Astrocyte (in vitro differentiated cells and primary cell): ENCODE measurements around the gene ADAMTS13. TPM values are rescaled to one million over a fixed set of nuclear protein-coding genes. Genes with fewer than 3 reads are reported as not detected.
A peak's percentile ranks its signal among the peaks of the same experiment; 100 is the strongest.

Source experiments
- DNase-seq: peaks from one replicate; pipeline ENCODE4 v3.0.0-alpha.2; 2010; ENCODE audit warnings: low read depth
- FAIRE-seq: peaks from 2 replicates; lab custom pipeline; 2011; peaks lifted over from hg19 to GRCh38; lab: Jason Lieb, UNC
- H2AFZ ChIP-seq: 2 replicates; pipeline ENCODE4 v1.6.0; 2012; ENCODE audit warnings: low read depth, low read length, inconsistent platforms
- H3K27ac ChIP-seq: 2 replicates; pipeline ENCODE4 v1.5.1; 2011; ENCODE audit warnings: low read depth, low read length, inconsistent platforms
- H3K27me3 ChIP-seq: 2 replicates; pipeline ENCODE4 v1.6.0; 2011; ENCODE audit warnings: low read length, inconsistent platforms; ENCODE audit not compliant: insufficient read depth
- H3K36me3 ChIP-seq: 2 replicates; pipeline ENCODE4 v1.5.1; 2011; ENCODE audit warnings: low read length, inconsistent platforms; ENCODE audit not compliant: insufficient read depth
- H3K4me1 ChIP-seq: 2 replicates; pipeline ENCODE4 v1.5.1; 2011; ENCODE audit warnings: low read length, inconsistent platforms; ENCODE audit not compliant: insufficient read depth
- H3K4me2 ChIP-seq: 2 replicates; pipeline ENCODE4 v1.6.0; 2012; ENCODE audit warnings: low read length, inconsistent platforms
- H3K4me3 ChIP-seq: 2 replicates; pipeline ENCODE4 v1.5.1; 2011; ENCODE audit warnings: low read depth, mild to moderate bottlenecking, low read length, inconsistent platforms; ENCODE audit not compliant: insufficient read depth
- H3K79me2 ChIP-seq: 2 replicates; pipeline ENCODE4 v1.6.0; 2012; ENCODE audit warnings: mild to moderate bottlenecking, low read length, inconsistent platforms; ENCODE audit not compliant: insufficient read depth
- H3K9ac ChIP-seq: 2 replicates; pipeline ENCODE4 v1.6.0; 2012; ENCODE audit warnings: mild to moderate bottlenecking, low read length, inconsistent platforms
- H3K9me3 ChIP-seq: 2 replicates; pipeline ENCODE4 v1.5.1; 2012; ENCODE audit warnings: low read depth, mild to moderate bottlenecking, low read length, inconsistent platforms; ENCODE audit not compliant: insufficient read depth
- H4K20me1 ChIP-seq: 2 replicates; pipeline ENCODE4 v1.6.0; 2012; ENCODE audit warnings: low read length, inconsistent platforms; ENCODE audit not compliant: insufficient read depth
- H3K27ac Mint-ChIP-seq: one replicate; pipeline ENCODE4 v1.8.0; 2021; ENCODE audit warnings: mild to moderate bottlenecking, mixed read lengths; ENCODE audit not compliant: unreplicated experiment
- H3K27me3 Mint-ChIP-seq: one replicate; pipeline ENCODE4 v1.8.0; 2021; ENCODE audit warnings: low read depth, mixed read lengths; ENCODE audit not compliant: unreplicated experiment
- H3K36me3 Mint-ChIP-seq: one replicate; pipeline ENCODE4 v1.8.0; 2021; ENCODE audit warnings: low read depth, mixed read lengths; ENCODE audit not compliant: unreplicated experiment
- H3K4me1 Mint-ChIP-seq: one replicate; pipeline ENCODE4 v1.8.0; 2021; ENCODE audit warnings: low read depth, mixed read lengths; ENCODE audit not compliant: unreplicated experiment
- H3K4me3 Mint-ChIP-seq: one replicate; pipeline ENCODE4 v1.8.0; 2021; ENCODE audit warnings: mild to moderate bottlenecking, moderate library complexity, mixed read lengths; ENCODE audit not compliant: unreplicated experiment
- H3K9me3 Mint-ChIP-seq: one replicate; pipeline ENCODE4 v1.8.0; 2021; ENCODE audit warnings: mild to moderate bottlenecking, mixed read lengths; ENCODE audit not compliant: unreplicated experiment
- EZH2 ChIP-seq: IDR thresholded peaks from 2 replicates; pipeline ENCODE4 v1.6.1; 2012; ENCODE audit warnings: mild to moderate bottlenecking, low read length, inconsistent platforms; ENCODE audit not compliant: insufficient read depth
- total RNA-seq: library from RNA; stranded (reverse); gene quantifications from 2 replicates; pipeline ENCODE4 v1.2.1, GENCODE V29; 2021
- TF ChIP-seq, protein P1 (sequence below): IDR thresholded peaks from 2 replicates; pipeline ENCODE4 v1.5.1; 2011; ENCODE audit warnings: low read depth, mild to moderate bottlenecking, inconsistent platforms, low read length, moderate library complexity; ENCODE audit not compliant: insufficient read depth

The ADAMTS13 gene
- total RNA-seq, 1 donor from 2014 or later: 5.6 TPM

- Mint-ChIP-seq H3K9me3 (peaks cover 2% of the 10 kb centered on the region), H3K4me3 (peak overlapping the region; percentile 25), H3K4me1 (peaks cover 10% of the 10 kb centered on the region), H3K27me3 (peaks cover 8% of the 10 kb centered on the region), H3K36me3 (no peaks in the 10 kb centered on the region), H3K27ac (peak overlapping the region; percentile 50)
- Histone ChIP-seq H4K20me1 (no peaks in the 10 kb centered on the region), H3K9ac (no peak overlapping the region), H3K9me3 (no peaks in the 10 kb centered on the region), H3K27me3 (no peaks in the 10 kb centered on the region), H3K36me3 (no peaks in the 10 kb centered on the region), H2AFZ (no peak overlapping the region), H3K4me1 (peaks cover 6% of the 10 kb centered on the region), H3K79me2 (no peaks in the 10 kb centered on the region), H3K4me2 (no peak overlapping the region), H3K4me3 (no peak overlapping the region), H3K27ac (no peak overlapping the region)
- TF ChIP-seq, protein P1, sequence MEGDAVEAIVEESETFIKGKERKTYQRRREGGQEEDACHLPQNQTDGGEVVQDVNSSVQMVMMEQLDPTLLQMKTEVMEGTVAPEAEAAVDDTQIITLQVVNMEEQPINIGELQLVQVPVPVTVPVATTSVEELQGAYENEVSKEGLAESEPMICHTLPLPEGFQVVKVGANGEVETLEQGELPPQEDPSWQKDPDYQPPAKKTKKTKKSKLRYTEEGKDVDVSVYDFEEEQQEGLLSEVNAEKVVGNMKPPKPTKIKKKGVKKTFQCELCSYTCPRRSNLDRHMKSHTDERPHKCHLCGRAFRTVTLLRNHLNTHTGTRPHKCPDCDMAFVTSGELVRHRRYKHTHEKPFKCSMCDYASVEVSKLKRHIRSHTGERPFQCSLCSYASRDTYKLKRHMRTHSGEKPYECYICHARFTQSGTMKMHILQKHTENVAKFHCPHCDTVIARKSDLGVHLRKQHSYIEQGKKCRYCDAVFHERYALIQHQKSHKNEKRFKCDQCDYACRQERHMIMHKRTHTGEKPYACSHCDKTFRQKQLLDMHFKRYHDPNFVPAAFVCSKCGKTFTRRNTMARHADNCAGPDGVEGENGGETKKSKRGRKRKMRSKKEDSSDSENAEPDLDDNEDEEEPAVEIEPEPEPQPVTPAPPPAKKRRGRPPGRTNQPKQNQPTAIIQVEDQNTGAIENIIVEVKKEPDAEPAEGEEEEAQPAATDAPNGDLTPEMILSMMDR: no peak
- no peak for TF ChIP-seq EZH2
- DNase-seq: peak; percentile 53
- FAIRE-seq: no peak
Observed at GRCh38 chr9:133489253-133490190, 67.4 kb downstream of the ADAMTS13 start.

DNA sequence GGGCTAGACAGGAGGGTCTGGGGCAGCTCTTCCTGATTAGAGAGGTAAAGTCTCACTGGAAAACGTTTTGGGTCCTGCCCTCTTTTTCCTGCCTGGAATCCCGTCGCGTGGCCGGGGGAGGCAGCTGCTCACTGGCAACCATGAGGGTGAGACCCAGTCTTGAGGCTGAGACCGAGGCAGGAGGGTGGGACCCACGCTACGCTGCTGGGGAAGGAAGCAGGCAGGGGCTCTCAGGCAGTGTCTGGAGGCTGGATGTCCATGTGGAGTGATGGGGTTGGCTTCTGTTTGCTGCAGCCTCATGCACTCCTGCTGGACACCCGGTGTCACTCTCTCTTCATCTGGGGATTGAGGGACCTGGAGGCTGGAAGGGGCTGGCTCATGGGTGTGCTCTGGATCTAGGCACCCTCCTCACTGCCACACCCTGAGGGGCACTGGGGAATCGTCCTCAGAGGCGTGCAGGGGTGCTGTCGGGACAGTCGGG is 68.1 kb downstream of the ADAMTS13 start:
- no peak for DNase-seq
- H3K27ac ChIP-seq: no peak overlapping the region

More for the DNA sequence above, 68.1 kb downstream of the ADAMTS13 start:
- Histone ChIP-seq H3K9ac (no peak overlapping the region), H3K4me1 (peaks cover 6% of the 10 kb centered on the region), H3K9me3 (no peaks in the 10 kb centered on the region), H3K4me2 (no peak overlapping the region), H3K79me2 (no peaks in the 10 kb centered on the region), H3K27me3 (no peaks in the 10 kb centered on the region), H2AFZ (no peak overlapping the region), H4K20me1 (no peaks in the 10 kb centered on the region), H3K4me3 (no peak overlapping the region), H3K36me3 (no peaks in the 10 kb centered on the region)
- Mint-ChIP-seq H3K27me3 (peaks cover 8% of the 10 kb centered on the region), H3K36me3 (no peaks in the 10 kb centered on the region), H3K9me3 (peaks cover 2% of the 10 kb centered on the region), H3K27ac (no peak overlapping the region), H3K4me1 (peaks cover 10% of the 10 kb centered on the region), H3K4me3 (no peak overlapping the region)
- FAIRE-seq: no peak
- no peak for TF ChIP-seq EZH2
- TF ChIP-seq, protein P1: no peak
